ENCODE measurements around the gene ENPP3. TPM values are rescaled to one million over a fixed set of nuclear protein-coding genes. Genes with fewer than 3 reads are reported as not detected.

ENPP3 gene
- total and polyA plus RNA-seq, 9 of the 15 experiments (the other 6 are each of a cell fraction or from before 2014, with no cell fraction given): 14.0 to 32.8 (median 21.6) TPM

- TF ChIP-seq ZNF592 (IDR thresholded peaks at IDR 0.05) (peak; percentile 72), HMG20A (CRISPR knock-in tag; conservative IDR thresholded peaks at IDR 0.05) (no peak), PML (IDR thresholded peaks at IDR 0.05; ENCODE audit: low read length) (peak; percentile 72; the same call in 1 of the 2 replicates), TBL1XR1 (IDR thresholded peaks at IDR 0.05; ENCODE audit: low read length in 2 of 2) (peak in 1 of 2 experiments; percentile 75; a peak in 2 of 4 replicates), ZNF197 (CRISPR knock-in tag; IDR thresholded peaks at IDR 0.05; ENCODE audit: low read depth) (no peak), HDAC6 (IDR thresholded peaks at IDR 0.05; ENCODE audit: low read depth, low read length) (no peak), KLF10 (CRISPR knock-in tag; IDR thresholded peaks at IDR 0.05) (no peak), ZBTB11 (CRISPR knock-in tag; IDR thresholded peaks at IDR 0.05) (0 out of 6 replicates have a peak, but pooled peaks of 1 of the 3 experiments have one; percentile 24), ZBTB7A (IDR thresholded peaks at IDR 0.05; ENCODE audit: borderline replicate concordance, control insufficient read depth, low read depth, low read length) (no peak), MBD2 (IDR thresholded peaks at IDR 0.05; ENCODE audit: borderline replicate concordance, low read depth) (no peak), BHLHE40 (IDR thresholded peaks at IDR 0.05; ENCODE audit: low read length) (no peak), TAL1 (IDR thresholded peaks at IDR 0.05) (peak; percentile 73), CBX3 (IDR thresholded peaks at IDR 0.05; ENCODE audit: borderline replicate concordance in 1 of 2, low read length in 2 of 2) (no peak), MTA1 (IDR thresholded peaks at IDR 0.05; ENCODE audit: borderline replicate concordance) (no peak), KHSRP (IDR thresholded peaks at IDR 0.05) (no peak), SREBF2 (CRISPR knock-in tag; IDR thresholded peaks at IDR 0.05) (no peak), HNRNPK (IDR thresholded peaks at IDR 0.05; ENCODE audit: low read depth, low read length, poor library complexity, severe bottlenecking) (no peak), YY1 (IDR thresholded peaks at IDR 0.05; ENCODE audit: borderline replicate concordance in 1 of 3, control insufficient read depth in 1 of 3, extremely low read depth in 1 of 3, insufficient read depth in 3 of 3, insufficient read length in 1 of 3, insufficient replicate concordance in 2 of 3, low read depth in 1 of 3, low read length in 2 of 3) (no peak), ZBTB12 (CRISPR knock-in tag; IDR thresholded peaks at IDR 0.05) (no peak), TEAD2 (tag; IDR thresholded peaks at IDR 0.05) (no peak)
These were observed 3.5 kb downstream of the ENPP3 start (continued) for GRCh38 chr6:131640576-131640975.
